C4-2B (cell line): Measurements from ENCODE around the gene XIRP2.

Experiments used
- H3K27ac ChIP-seq: fragments of 450-650 bp; 2 replicates; pipeline ENCODE4 v1.5.1; 2017
- CTCF ChIP-seq: fragments of 450-650 bp; conservative IDR thresholded peaks from 2 replicates; pipeline ENCODE4 v1.5.1; 2017; ENCODE audit warnings: mild to moderate bottlenecking
- ZFX ChIP-seq: fragments of 450-650 bp; IDR thresholded peaks from 2 replicates; pipeline ENCODE4 v1.6.1; 2017

The XIRP2 gene

GRCh38 chr2:167110345-167110744, 222.1 kb downstream of the XIRP2 start:
- H3K27ac ChIP-seq = no peak overlapping the region
- TF ChIP-seq CTCF = no peak
- TF ChIP-seq ZFX = no peak

GRCh38 chr2:167114018-167114417, 225.7 kb downstream of the XIRP2 start:
- no peak overlapping the region for H3K27ac ChIP-seq
- TF ChIP-seq CTCF (no peak), ZFX (no peak)

- H3K27ac ChIP-seq = no peak overlapping the region
- no peak for TF ChIP-seq ZFX
- no peak for TF ChIP-seq CTCF
These were observed 227.3 kb downstream of the XIRP2 start for GRCh38 chr2:167115541-167115940.

GRCh38 chr2:167122389-167122788, 234.1 kb downstream of the XIRP2 start:
- H3K27ac ChIP-seq = no peak overlapping the region
- TF ChIP-seq ZFX (no peak), CTCF (no peak)

- TF ChIP-seq CTCF (no peak), ZFX (no peak)
- no peak overlapping the region for H3K27ac ChIP-seq
These were observed 237.9 kb downstream of the XIRP2 start for GRCh38 chr2:167126165-167126564.

GRCh38 chr2:167127135-167127534, 238.9 kb downstream of the XIRP2 start:
- TF ChIP-seq ZFX (no peak), CTCF (peak; percentile 14)
- no peak overlapping the region for H3K27ac ChIP-seq

- TF ChIP-seq CTCF = no peak
- no peak for TF ChIP-seq ZFX
- no peak overlapping the region for H3K27ac ChIP-seq
These were observed 239.8 kb downstream of the XIRP2 start for GRCh38 chr2:167128130-167128529.

GRCh38 chr2:167132066-167132465, 243.8 kb downstream of the XIRP2 start:
- no peak for TF ChIP-seq CTCF
- TF ChIP-seq ZFX = no peak
- H3K27ac ChIP-seq = no peak overlapping the region
